ENCODE data around the gene RUBCN. TPM values are rescaled to one million over a fixed set of nuclear protein-coding genes. Genes with fewer than 3 reads are reported as not detected.

Gene RUBCN
- total and polyA plus RNA-seq, 10 of the 15 experiments (the other 5 are each of a cell fraction or from before 2014, with no cell fraction given): 15.5 to 79.9 (median 40.4) TPM

- FAIRE-seq: no peak
- H3K36me3 ChIP-seq (ENCODE audit: control insufficient read depth in 2 of 2, insufficient read depth in 2 of 2, low read length in 1 of 2): peaks cover 0 to 12% of the 10 kb centered on the region in 2 experiments; a peak in 3 of 4 replicates
- SMC1A ChIA-PET (ENCODE audit: uncharacterized antibody, unreplicated experiment): interaction anchor here (10.0 kb wide), 1 partner anchor 17 kb away, joined by 163 read pairs; no protein-coding TSS in a partner anchor
- CTCF ChIA-PET: interaction anchor here (1.5 kb wide), 1 partner anchor 12 kb away, joined by 4 read pairs; no protein-coding TSS in a partner anchor
- no peak overlapping the region; the same call in 1 of the 2 replicates for H3K4me2 ChIP-seq (ENCODE audit: control insufficient read depth, insufficient read depth)
- H3K9me3 ChIP-seq (replicated peaks; ENCODE audit: control insufficient read depth, insufficient read depth, low read length): peaks cover 2% of the 10 kb centered on the region; the same call in 2 of the 3 replicates
- no peaks in the 10 kb centered on the region for H4K20me1 ChIP-seq (ENCODE audit: control insufficient read depth, insufficient read depth)
- TF ChIP-seq ZNF274 (IDR thresholded peaks at IDR 0.05; ENCODE audit: insufficient read depth, insufficient read length) (no peak), CHD2 (IDR thresholded peaks at IDR 0.05; ENCODE audit: borderline replicate concordance, low read depth, low read length) (no peak), CEBPB (IDR thresholded peaks at IDR 0.05; ENCODE audit: borderline replicate concordance in 1 of 2, low read depth in 2 of 2, low read length in 2 of 2) (no peak), PAX5 (IDR thresholded peaks at IDR 0.05; ENCODE audit: borderline replicate concordance, low read depth, low read length) (no peak), ESRRA (IDR thresholded peaks at IDR 0.05; ENCODE audit: low read length) (no peak), BMI1 (IDR thresholded peaks at IDR 0.05; ENCODE audit: borderline replicate concordance) (peak; percentile 85), SRF (IDR thresholded peaks at IDR 0.05; ENCODE audit: low read depth in 2 of 2, low read length in 2 of 2) (peak; percentile 73 to 93), TCF7 (IDR thresholded peaks at IDR 0.05; ENCODE audit: borderline replicate concordance) (no peak), MTA2 (IDR thresholded peaks at IDR 0.05; ENCODE audit: low read depth) (no peak), WRNIP1 (IDR thresholded peaks at IDR 0.05; ENCODE audit: borderline replicate concordance, low read depth, low read length) (no peak), SMAD1 (IDR thresholded peaks at IDR 0.05; ENCODE audit: low read depth, partially characterized antibody) (no peak), SMC3 (IDR thresholded peaks at IDR 0.05; ENCODE audit: borderline replicate concordance, low read length) (no peak)
- TF ChIP-seq, protein P1, sequence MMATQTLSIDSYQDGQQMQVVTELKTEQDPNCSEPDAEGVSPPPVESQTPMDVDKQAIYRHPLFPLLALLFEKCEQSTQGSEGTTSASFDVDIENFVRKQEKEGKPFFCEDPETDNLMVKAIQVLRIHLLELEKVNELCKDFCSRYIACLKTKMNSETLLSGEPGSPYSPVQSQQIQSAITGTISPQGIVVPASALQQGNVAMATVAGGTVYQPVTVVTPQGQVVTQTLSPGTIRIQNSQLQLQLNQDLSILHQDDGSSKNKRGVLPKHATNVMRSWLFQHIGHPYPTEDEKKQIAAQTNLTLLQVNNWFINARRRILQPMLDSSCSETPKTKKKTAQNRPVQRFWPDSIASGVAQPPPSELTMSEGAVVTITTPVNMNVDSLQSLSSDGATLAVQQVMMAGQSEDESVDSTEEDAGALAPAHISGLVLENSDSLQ (IDR thresholded peaks at IDR 0.05): 0 out of 2 replicates have a peak, but pooled peaks have one; percentile 10
- intact Hi-C loops (cut with micrococcal nuclease; ENCODE audit: unreplicated experiment) (no loop called here), in situ Hi-C loops (cut with MboI) (no loop called here)
- peak; percentile 28 for ATAC-seq
- peaks cover 26% of the 10 kb centered on the region for H3K4me1 ChIP-seq (ENCODE audit: control insufficient read depth, insufficient read depth, low read length)
- RAD21 ChIA-PET (ENCODE audit: unreplicated experiment): interaction anchor here (0.6 to 0.7 kb wide), 2 partner anchors 19 to 127 kb away, joined by 3 read pairs; no protein-coding TSS in a partner anchor
- 45% methylated on average over 2 of the region's 2 CpGs for WGBS (ENCODE audit: insufficient coverage, insufficient replicate concordance, low lambda C conversion rate, missing lambda C conversion rate)
- H3K27me3 ChIP-seq (replicated peaks in 1 of 2; ENCODE audit: control insufficient read depth in 2 of 2, insufficient read depth in 2 of 2, low read length in 1 of 2): no peaks in the 10 kb centered on the region
- peak overlapping the region; percentile 34; the same call in 1 of the 2 replicates for H3K9ac ChIP-seq (ENCODE audit: control insufficient read depth, insufficient read depth, low read length)
- POLR2A ChIA-PET: interaction anchor here (0.6 to 1.1 kb wide), 4 partner anchors 12 to 267 kb away, joined by 3 to 5 read pairs (median 4); no protein-coding TSS in a partner anchor
- H3K4me3 ChIP-seq: 0 out of 2 replicates have a peak overlapping the region, but pooled peaks have one; percentile 2
- H2AFZ ChIP-seq (ENCODE audit: control insufficient read depth, low read depth, low read length): no peak overlapping the region
- H3K27ac ChIP-seq (ENCODE audit: control insufficient read depth, insufficient read depth): peak overlapping the region; percentile 61
- DNase-seq (ENCODE audit: low read depth, low spot score): no peak
- H3K79me2 ChIP-seq (ENCODE audit: control insufficient read depth, insufficient read depth, low read length): peaks cover 77% of the 10 kb centered on the region
- BruUV-seq (replicated peaks): no TSS peak
These were observed 6.5 kb downstream of the RUBCN start for GRCh38 chr3:197730200-197730599.

Data from GM12878 (cell line).